B cell (primary cell): ENCODE data around the gene ASIC1. TPM values are rescaled to one million over a fixed set of nuclear protein-coding genes. Genes with fewer than 3 reads are reported as not detected.

Source experiments
- ATAC-seq: fragments of 200-7000 bp; cut with Tn5 transposase; one replicate; pipeline ENCODE4 v1.10.0; 2021; ENCODE audit warnings: low read depth, mild to moderate bottlenecking, moderate number of reproducible peaks, moderate library complexity
- CTCF ChIA-PET: fragments of 350-600 bp; sonication (Branson Sonifier 250); formaldehyde crosslinking; loops from one replicate; lab custom pipeline; 2021; ENCODE audit warnings: antibody characterized with exemption, inconsistent platforms; lab: Charles Lee
- POLR2A ChIA-PET: fragments of 350-600 bp; sonication (Branson Sonifier 250); formaldehyde crosslinking; loops from one replicate; lab custom pipeline; 2021; ENCODE audit warnings: antibody characterized with exemption; lab: Charles Lee
- DNase-seq: peaks from one replicate; pipeline ENCODE4 v3.0.0; 2013
- H2AFZ ChIP-seq: 2 replicates; pipeline ENCODE4 v1.6.1; 2012; ENCODE audit warnings: mild to moderate bottlenecking, low read depth, low read length; ENCODE audit not compliant: insufficient read depth, poor library complexity, severe bottlenecking
- H3K27ac ChIP-seq, 2 donors: 1 replicate in 1 of 2; 2 replicates in 1 of 2; pipeline ENCODE4 v1.5.1; 2012 to 2013; ENCODE audit warnings: low read length in 2 of 2, mild to moderate bottlenecking in 2 of 2, moderate library complexity in 1 of 2
- H3K27me3 ChIP-seq, 4 experiments: fragments of 200-600 bp in 1 of 4; sonication (generic) in 1 of 4; replicated peaks in 1 of 4; 1 replicate in 2 of 4; 2 replicates in 2 of 4; pipeline versions ENCODE4 v1.6.1 to v1.7.0; 2013 to 2016; ENCODE audit warnings: low read length in 3 of 4, mild to moderate bottlenecking in 2 of 4, mixed read lengths in 1 of 4, moderate library complexity in 1 of 4; ENCODE audit not compliant: insufficient read depth in 4 of 4, control insufficient read depth in 3 of 4; ENCODE audit errors: control extremely low read depth in 1 of 4
- H3K36me3 ChIP-seq, 2 experiments: replicated peaks in 1 of 2; 1 replicate in 1 of 2; 2 replicates in 1 of 2; pipeline versions ENCODE4 v1.6.1 to v1.7.1; 2013; ENCODE audit warnings: low read length in 1 of 2; ENCODE audit not compliant: insufficient read depth in 2 of 2, control insufficient read depth in 1 of 2; ENCODE audit errors: control extremely low read depth in 1 of 2, extremely low read depth in 1 of 2
- H3K4me1 ChIP-seq, 2 donors: fragments of 200-600 bp in 1 of 2; sonication (generic) in 1 of 2; 1 replicate in 1 of 2; 2 replicates in 1 of 2; pipeline versions ENCODE4 v1.5.1 to v1.6.1; 2013 to 2017; ENCODE audit warnings: low read length in 2 of 2; ENCODE audit not compliant: control insufficient read depth in 2 of 2, insufficient read depth in 2 of 2
- H3K4me2 ChIP-seq: replicated peaks from 2 replicates; pipeline ENCODE3; 2012; ENCODE audit warnings: mild to moderate bottlenecking, low read depth, low read length; ENCODE audit not compliant: poor library complexity, severe bottlenecking
- H3K4me3 ChIP-seq, 5 experiments: fragments of 200-600 bp in 1 of 5; sonication (generic) in 1 of 5; 1 replicate in 3 of 5; 2 replicates in 2 of 5; pipeline versions ENCODE4 v1.5.1 to v1.7.0; 2011 to 2016; ENCODE audit warnings: low read length in 4 of 5, mild to moderate bottlenecking in 4 of 5, low read depth in 2 of 5, control low read depth in 1 of 5, moderate library complexity in 1 of 5; ENCODE audit not compliant: insufficient read depth in 1 of 5; ENCODE audit errors: control extremely low read depth in 1 of 5, extremely low read depth in 1 of 5
- H3K79me2 ChIP-seq: fragments of 200-600 bp; sonication (generic); one replicate; pipeline ENCODE4 v1.6.0; 2016; ENCODE audit warnings: low read length; ENCODE audit not compliant: control insufficient read depth, insufficient read depth
- H3K9ac ChIP-seq: fragments of 200-600 bp; sonication (generic); 2 replicates; pipeline ENCODE4 v1.6.1; 2017; ENCODE audit warnings: mild to moderate bottlenecking, low read length, moderate library complexity
- H3K9me3 ChIP-seq, 3 donors: one replicate each; pipeline versions ENCODE4 v1.6.1 to v1.7.1; 2013; ENCODE audit warnings: low read length in 2 of 3; ENCODE audit not compliant: control insufficient read depth in 2 of 3, insufficient read depth in 1 of 3; ENCODE audit errors: control extremely low read depth in 1 of 3
- H4K20me1 ChIP-seq: 2 replicates; pipeline ENCODE4 v1.6.0; 2012; ENCODE audit warnings: mild to moderate bottlenecking, low read length; ENCODE audit not compliant: insufficient read depth, control insufficient read depth, poor library complexity, severe bottlenecking
- H3K27ac Mint-ChIP-seq: one replicate; pipeline ENCODE4 v1.8.0; 2021; ENCODE audit warnings: mixed read lengths
- H3K27me3 Mint-ChIP-seq: one replicate; pipeline ENCODE4 v1.8.0; 2021; ENCODE audit warnings: mixed read lengths
- H3K4me1 Mint-ChIP-seq: one replicate; pipeline ENCODE4 v1.8.0; 2021; ENCODE audit warnings: mixed read lengths
- H3K4me3 Mint-ChIP-seq: one replicate; pipeline ENCODE4 v1.8.0; 2021; ENCODE audit warnings: mixed read lengths
- H3K9me3 Mint-ChIP-seq: one replicate; pipeline ENCODE4 v1.8.0; 2022; ENCODE audit warnings: mixed read lengths; ENCODE audit not compliant: insufficient read depth
- CTCF ChIP-seq: fragments of 200-600 bp; IDR thresholded peaks from one replicate; pipeline ENCODE4 v1.8.0; 2022; ENCODE audit warnings: antibody characterized with exemption, mild to moderate bottlenecking
- EZH2 ChIP-seq: IDR thresholded peaks from 2 replicates; pipeline ENCODE4 v1.6.1; 2012; ENCODE audit warnings: borderline replicate concordance, low read depth, mild to moderate bottlenecking, moderate library complexity, low read length; ENCODE audit not compliant: insufficient read depth, poor library complexity, severe bottlenecking
- WGBS: methylation state at CpG from one replicate; pipeline ENCODE4 v1.1.5; 2013; ENCODE audit warnings: missing lambda C conversion rate; ENCODE audit not compliant: insufficient coverage; 5-methylcytosine and 5-hydroxymethylcytosine counted together
- intact Hi-C: fragments of 100-400 bp; cut with micrococcal nuclease; formaldehyde crosslinking; loops from one replicate; pipeline ENCODE4 v1.10.0; 2022
- polyA plus RNA-seq: library from polyadenylated mRNA; depleted of rRNA; stranded (reverse); fragments of >200 nt; gene quantifications from 2 replicates; pipeline ENCODE4 v1.2.3, GENCODE V29; 2012
- total RNA-seq, 2 donors: library from RNA; stranded (reverse); fragments of 120-200 nt in 1 of 2; gene quantifications; 1 replicate in 1 of 2; 2 replicates in 1 of 2; pipeline versions ENCODE4 v1.2.3 to v1.2.4, GENCODE V29; 2013 to 2022

ASIC1 gene
- total and polyA plus RNA-seq, 2 donors (not counting 1 experiment from before 2014, with no cell fraction given) = not detected

DNA sequence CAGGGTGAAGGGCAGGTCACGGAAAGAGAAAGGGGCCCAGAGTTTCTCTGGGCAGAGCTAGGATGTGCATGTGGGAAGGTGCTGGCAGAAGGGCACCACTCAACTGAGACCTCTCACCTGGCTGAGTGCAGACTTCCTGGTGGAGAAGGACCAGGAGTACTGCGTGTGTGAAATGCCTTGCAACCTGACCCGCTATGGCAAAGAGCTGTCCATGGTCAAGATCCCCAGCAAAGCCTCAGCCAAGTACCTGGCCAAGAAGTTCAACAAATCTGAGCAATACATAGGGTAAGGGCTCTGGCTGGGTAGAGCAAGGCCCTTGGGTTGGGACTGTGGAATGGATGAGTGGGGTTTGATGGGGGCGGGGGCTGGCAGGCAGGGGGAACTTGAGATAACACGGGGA, 22.4 kb downstream of the ASIC1 start:
- ATAC-seq = no peak
- TF ChIP-seq EZH2 = no peak
- no peak for TF ChIP-seq CTCF
- Histone ChIP-seq H3K4me1 (peaks cover 0 to 14% of the 10 kb centered on the region in 2 donors), H3K4me3 (no peak overlapping the region), H4K20me1 (no peaks in the 10 kb centered on the region), H3K79me2 (peaks cover 7% of the 10 kb centered on the region), H3K9ac (no peak overlapping the region), H2AFZ (no peak overlapping the region), H3K9me3 (no peaks in the 10 kb centered on the region), H3K36me3 (no peaks in the 10 kb centered on the region), H3K27ac (no peak overlapping the region), H3K27me3 (no peaks in the 10 kb centered on the region), H3K4me2 (no peak overlapping the region)
- intact Hi-C loops = no loop called here
- H3K27me3 Mint-ChIP-seq = peaks cover 2% of the 10 kb centered on the region
- no peak overlapping the region for H3K27ac Mint-ChIP-seq
- ChIA-PET POLR2A (no interaction called here), CTCF (interaction anchor here (1.1 to 15.9 kb wide), 5 partner anchors 9 to 96 kb away, joined by 3 to 343 read pairs (median 4); partner anchors contain the start of gene CERS5)
- H3K4me1 Mint-ChIP-seq = peaks cover 8% of the 10 kb centered on the region
- DNase-seq = no peak
- no peaks in the 10 kb centered on the region for H3K9me3 Mint-ChIP-seq
- 97% methylated on average over 3 of the region's 5 CpGs for WGBS
- H3K4me3 Mint-ChIP-seq = no peak overlapping the region

- ATAC-seq (no peak), DNase-seq (no peak)
- no peaks in the 10 kb centered on the region for H3K36me3 ChIP-seq
- no peak overlapping the region for H3K9ac ChIP-seq
- TF ChIP-seq CTCF (no peak), EZH2 (no peak)
- no peaks in the 10 kb centered on the region for H3K9me3 Mint-ChIP-seq
- H4K20me1 ChIP-seq = no peaks in the 10 kb centered on the region
- intact Hi-C loops = no loop called here
- H3K9me3 ChIP-seq = no peaks in the 10 kb centered on the region
- WGBS = 63% methylated on average over 33 of the region's 46 CpGs
- H3K4me3 ChIP-seq = no peak overlapping the region
- H3K27ac ChIP-seq = no peak overlapping the region
- H3K27me3 Mint-ChIP-seq = peaks cover 2% of the 10 kb centered on the region
- H3K4me3 Mint-ChIP-seq = no peak overlapping the region
- CTCF ChIA-PET = interaction anchor here (0.7 to 17.2 kb wide), 5 partner anchors 10 to 94 kb away, joined by 3 to 343 read pairs (median 6); partner anchors contain the start of genes CERS5, COX14 and GPD1
- peak overlapping the region; percentile 53 for H3K27ac Mint-ChIP-seq
- H3K4me2 ChIP-seq = peak overlapping the region; percentile 3
- H3K79me2 ChIP-seq = peaks cover 7% of the 10 kb centered on the region
- no peaks in the 10 kb centered on the region for H3K27me3 ChIP-seq
- peak overlapping the region; percentile 8 for H2AFZ ChIP-seq
- H3K4me1 ChIP-seq = peaks cover 6 to 14% of the 10 kb centered on the region in 2 donors
- POLR2A ChIA-PET = no interaction called here
- peaks cover 18% of the 10 kb centered on the region for H3K4me1 Mint-ChIP-seq
Observed at GRCh38 chr12:50081096-50081808, 23.9 kb downstream of the ASIC1 start.
